AG04449 (cell line): ENCODE results near the gene CACNG3.
"Not testable (repeated sequence)": the region's sequence is repeated elsewhere in the genome, so short reads cannot be mapped to it uniquely, and the experiment has no call there.

Experiments
- CTCF ChIA-PET: fragments of 350-600 bp; formaldehyde crosslinking; extraction: SDS; loops from one replicate; lab custom pipeline; 2021; ENCODE audit warnings: antibody characterized with exemption; lab: Yijun Ruan, JAX
- POLR2A ChIA-PET: fragments of 400-600, 350-600 bp; formaldehyde crosslinking; extraction: SDS; loops from one replicate; lab custom pipeline; 2020; ENCODE audit warnings: antibody characterized with exemption, inconsistent platforms; lab: Yijun Ruan, JAX
- DNase-seq: peaks from one replicate; pipeline ENCODE4 v3.0.0-alpha.2; 2010; ENCODE audit warnings: low read depth, low spot score
- H3K4me3 ChIP-seq: 2 replicates; pipeline ENCODE4 v1.5.1; 2011; ENCODE audit warnings: low read depth, mild to moderate bottlenecking, control low read depth, low read length
- TF ChIP-seq, protein P1 (sequence below): IDR thresholded peaks from one replicate; pipeline ENCODE4 v1.5.1; 2011; ENCODE audit warnings: mild to moderate bottlenecking, moderate library complexity, low read length, control low read depth, inconsistent platforms; ENCODE audit not compliant: insufficient read depth; ENCODE audit errors: missing control alignments

The CACNG3 gene

DNA sequence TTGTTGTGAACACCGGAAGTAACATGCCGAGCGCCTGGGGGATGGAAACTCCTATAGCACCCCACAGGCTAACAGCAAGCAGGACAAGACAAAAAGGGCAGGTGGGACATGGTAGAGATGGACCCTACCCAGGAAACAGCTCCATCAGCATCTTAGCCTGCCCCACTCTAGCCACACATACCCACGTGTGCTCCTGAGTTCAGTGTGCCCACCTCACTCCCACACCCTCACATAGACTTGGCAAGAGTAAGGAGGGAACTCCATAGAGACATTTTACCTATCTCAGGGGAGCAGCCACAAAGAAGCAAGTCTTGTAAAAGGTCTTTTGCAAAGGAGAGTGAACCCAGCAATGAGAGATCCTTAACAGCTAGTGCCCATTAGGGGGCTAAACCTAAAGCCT, 37.8 kb upstream of the CACNG3 start:
- POLR2A ChIA-PET: no interaction called here
- no peak for DNase-seq
- CTCF ChIA-PET: no interaction called here
- TF ChIP-seq, protein P1, sequence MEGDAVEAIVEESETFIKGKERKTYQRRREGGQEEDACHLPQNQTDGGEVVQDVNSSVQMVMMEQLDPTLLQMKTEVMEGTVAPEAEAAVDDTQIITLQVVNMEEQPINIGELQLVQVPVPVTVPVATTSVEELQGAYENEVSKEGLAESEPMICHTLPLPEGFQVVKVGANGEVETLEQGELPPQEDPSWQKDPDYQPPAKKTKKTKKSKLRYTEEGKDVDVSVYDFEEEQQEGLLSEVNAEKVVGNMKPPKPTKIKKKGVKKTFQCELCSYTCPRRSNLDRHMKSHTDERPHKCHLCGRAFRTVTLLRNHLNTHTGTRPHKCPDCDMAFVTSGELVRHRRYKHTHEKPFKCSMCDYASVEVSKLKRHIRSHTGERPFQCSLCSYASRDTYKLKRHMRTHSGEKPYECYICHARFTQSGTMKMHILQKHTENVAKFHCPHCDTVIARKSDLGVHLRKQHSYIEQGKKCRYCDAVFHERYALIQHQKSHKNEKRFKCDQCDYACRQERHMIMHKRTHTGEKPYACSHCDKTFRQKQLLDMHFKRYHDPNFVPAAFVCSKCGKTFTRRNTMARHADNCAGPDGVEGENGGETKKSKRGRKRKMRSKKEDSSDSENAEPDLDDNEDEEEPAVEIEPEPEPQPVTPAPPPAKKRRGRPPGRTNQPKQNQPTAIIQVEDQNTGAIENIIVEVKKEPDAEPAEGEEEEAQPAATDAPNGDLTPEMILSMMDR: no peak
- no peak overlapping the region for H3K4me3 ChIP-seq

DNA sequence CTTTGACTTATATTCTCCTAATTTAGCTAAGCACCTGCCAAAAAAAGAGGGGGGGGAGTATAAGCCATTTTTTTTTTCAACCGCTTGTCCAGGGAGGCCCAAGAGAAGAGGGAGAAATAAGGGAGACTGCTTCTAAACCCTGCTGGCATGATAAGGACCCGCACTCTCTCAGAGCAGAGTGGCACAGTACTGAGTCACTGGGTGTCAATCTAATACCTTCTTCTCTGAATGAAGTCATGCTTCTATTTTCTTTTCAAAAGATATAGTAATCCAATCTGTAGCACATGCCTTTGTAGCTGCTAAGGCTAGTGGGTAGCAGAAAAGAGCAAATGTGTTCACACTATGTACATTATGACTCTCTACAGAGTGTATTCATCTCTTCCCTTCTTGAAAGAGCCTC, 34.9 kb upstream of the CACNG3 start:
- TF ChIP-seq, protein P1: no peak
- no peak for DNase-seq
- ChIA-PET CTCF (no interaction called here), POLR2A (no interaction called here)
- no peak overlapping the region for H3K4me3 ChIP-seq

DNA sequence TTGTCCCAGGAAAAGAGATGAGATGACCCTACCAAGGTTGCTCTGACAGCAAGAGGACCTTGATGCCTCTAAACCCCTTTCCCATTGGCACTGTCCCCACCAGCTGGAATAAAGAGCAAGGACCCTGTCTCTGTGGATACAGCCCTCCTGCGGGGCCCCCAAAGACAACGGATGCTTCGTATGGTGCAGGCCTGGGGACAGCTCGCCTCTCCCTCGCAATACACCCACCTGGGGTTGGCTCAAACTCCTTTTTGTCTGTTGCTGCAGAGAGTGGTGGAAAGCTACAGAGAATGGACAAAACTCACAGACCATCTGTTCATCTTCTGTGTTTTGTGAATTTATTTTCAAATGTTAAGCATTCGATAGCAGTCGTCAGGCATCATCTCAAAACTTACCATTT, 27.6 kb upstream of the CACNG3 start:
- TF ChIP-seq, protein P1: no peak
- no peak overlapping the region for H3K4me3 ChIP-seq
- no peak for DNase-seq
- POLR2A ChIA-PET: no interaction called here
- CTCF ChIA-PET: no interaction called here

DNA sequence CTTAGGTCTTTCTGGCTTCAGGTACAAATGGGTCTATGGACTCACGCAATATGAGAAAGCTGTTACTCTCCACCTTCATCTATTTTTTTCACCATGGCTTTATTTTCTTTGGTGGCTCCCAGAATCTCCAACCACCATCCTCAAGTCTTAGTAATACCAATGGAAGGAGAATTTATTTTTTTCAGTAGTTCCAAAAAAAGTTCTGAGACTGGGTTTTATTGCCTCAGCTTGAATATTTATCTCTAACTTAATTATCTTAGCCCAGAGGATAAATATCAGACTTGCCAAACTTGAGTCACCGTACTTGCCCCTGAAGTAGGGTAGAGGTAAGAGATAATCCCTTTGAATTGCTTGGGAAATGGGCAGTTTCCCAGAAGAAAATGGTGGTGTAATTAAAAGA, 23.2 kb upstream of the CACNG3 start:
- POLR2A ChIA-PET: no interaction called here
- TF ChIP-seq, protein P1: no peak
- H3K4me3 ChIP-seq: no peak overlapping the region
- DNase-seq: no peak
- CTCF ChIA-PET: no interaction called here

DNA sequence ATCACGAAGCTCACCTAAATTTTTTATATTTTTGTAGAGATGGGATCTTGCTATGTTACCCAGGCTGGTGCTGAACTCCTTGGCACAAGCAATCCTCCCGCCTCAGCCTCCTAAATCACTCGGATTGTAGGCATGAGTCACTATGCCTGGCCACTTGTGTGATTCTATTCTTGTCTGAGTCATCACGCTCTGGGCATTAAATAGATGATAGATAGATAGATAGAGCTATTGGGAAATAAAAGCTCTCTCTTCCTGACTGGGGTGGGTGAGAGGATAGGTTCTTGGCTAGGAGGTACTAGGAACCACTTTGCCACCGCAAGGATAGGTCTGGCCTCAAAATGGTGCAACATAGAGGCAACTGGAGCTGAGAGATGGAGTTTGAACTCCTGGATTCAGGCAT, 21.4 kb upstream of the CACNG3 start:
- TF ChIP-seq, protein P1: no peak
- ChIA-PET CTCF (no interaction called here), POLR2A (no interaction called here)
- DNase-seq: no peak
- H3K4me3 ChIP-seq: no peak overlapping the region

DNA sequence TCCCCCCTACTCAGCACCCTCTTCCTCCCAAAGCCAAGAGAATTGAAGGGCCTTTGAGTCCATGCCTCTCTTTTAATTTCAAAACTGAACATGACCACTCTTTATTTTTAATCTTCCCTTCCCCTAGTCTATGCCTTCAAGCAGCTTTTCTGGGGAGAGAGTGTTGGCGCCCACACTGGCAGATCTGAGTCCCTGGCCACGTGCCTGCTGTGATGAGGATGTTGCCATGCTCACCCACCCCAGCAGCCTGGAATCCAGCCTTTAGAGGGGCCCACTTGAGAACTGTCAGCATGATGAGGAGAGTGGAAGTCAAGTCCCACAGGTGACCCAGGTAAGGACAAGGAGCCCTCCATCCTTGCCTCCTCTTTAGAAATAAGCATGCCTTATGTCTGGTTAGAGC, 20.3 kb upstream of the CACNG3 start:
- POLR2A ChIA-PET: no interaction called here
- TF ChIP-seq, protein P1: no peak
- H3K4me3 ChIP-seq: no peak overlapping the region
- CTCF ChIA-PET: no interaction called here
- no peak for DNase-seq

DNA sequence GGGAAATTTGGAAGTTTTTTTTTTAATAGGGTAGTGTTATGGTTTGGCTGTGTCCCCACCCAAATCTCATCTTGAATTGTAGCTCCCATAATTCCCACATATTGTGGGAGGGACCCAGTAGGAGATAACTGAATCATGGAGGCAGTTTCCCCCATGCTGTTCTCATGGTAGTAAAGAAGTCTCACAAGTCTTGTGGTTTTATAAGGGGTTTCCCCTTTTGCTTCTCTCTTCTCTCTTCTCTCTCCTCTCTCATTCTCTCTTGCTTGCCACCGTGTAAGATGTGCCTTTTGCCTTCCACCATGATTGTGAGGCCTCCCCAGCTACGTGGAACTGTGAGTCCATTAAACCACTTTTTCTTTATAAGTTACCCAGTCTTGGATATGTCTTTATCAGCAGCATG, 17.3 kb upstream of the CACNG3 start:
- POLR2A ChIA-PET, H3K4me3 ChIP-seq: not testable (repeated sequence)

More for the DNA sequence above, 17.3 kb upstream of the CACNG3 start:
- DNase-seq, CTCF ChIA-PET: not testable (repeated sequence)
